ENCODE results near the gene STK31.
"Not testable (repeated sequence)": the region's sequence is repeated elsewhere in the genome, so short reads cannot be mapped to it uniquely, and the experiment has no call there.

Gene STK31

GRCh38 chr7:23713285-23714149, 3.5 kb downstream of the STK31 start:
- peak; percentile 87 for DNase-seq (ENCODE audit: low read depth)
- no peak for TF ChIP-seq CTCF (IDR thresholded peaks at IDR 0.05; ENCODE audit: low read depth, low read length, missing control alignments)

GRCh38 chr7:23714150-23714464, 4.1 kb downstream of the STK31 start:
- DNase-seq (ENCODE audit: low read depth), result no peak
- in situ Hi-C loops (cut with HindIII; ENCODE audit: low sequenced_read_pairs), result loop anchor here (10.0 to 25.0 kb wide), 2 partner anchors 139 to 452 kb away; no protein-coding TSS in a partner anchor
- H3K4me3 ChIP-seq (ENCODE audit: low read depth, low read length), result no peak overlapping the region
- no peak for TF ChIP-seq CTCF (IDR thresholded peaks at IDR 0.05; ENCODE audit: low read depth, low read length, missing control alignments)

More at GRCh38 chr7:23713285-23714149, 3.5 kb downstream of the STK31 start:
- in situ Hi-C loops (cut with HindIII; ENCODE audit: low sequenced_read_pairs), result loop anchor here (10.0 to 25.0 kb wide), 2 partner anchors 139 to 451 kb away; no protein-coding TSS in a partner anchor
- no peak overlapping the region for H3K4me3 ChIP-seq (ENCODE audit: low read depth, low read length)

- no peak for DNase-seq (ENCODE audit: low read depth)
- no peak for TF ChIP-seq CTCF (IDR thresholded peaks at IDR 0.05; ENCODE audit: low read depth, low read length, missing control alignments)
- in situ Hi-C loops (cut with HindIII; ENCODE audit: low sequenced_read_pairs), result loop anchor here (10.0 to 25.0 kb wide), 2 partner anchors 140 to 452 kb away; no protein-coding TSS in a partner anchor
- no peak overlapping the region for H3K4me3 ChIP-seq (ENCODE audit: low read depth, low read length)
Observed at GRCh38 chr7:23714579-23714978, 4.6 kb downstream of the STK31 start.

GRCh38 chr7:23715099-23715498, 5.1 kb downstream of the STK31 start:
- no peak for TF ChIP-seq CTCF (IDR thresholded peaks at IDR 0.05; ENCODE audit: low read depth, low read length, missing control alignments)
- in situ Hi-C loops (cut with HindIII; ENCODE audit: low sequenced_read_pairs), result loop anchor here (10.0 to 25.0 kb wide), 2 partner anchors 140 to 453 kb away; no protein-coding TSS in a partner anchor
- H3K4me3 ChIP-seq (ENCODE audit: low read depth, low read length), result no peak overlapping the region
- DNase-seq (ENCODE audit: low read depth), result no peak

GRCh38 chr7:23717788-23718187, 7.8 kb downstream of the STK31 start:
- no peak for DNase-seq (ENCODE audit: low read depth)
- H3K4me3 ChIP-seq (ENCODE audit: low read depth, low read length), result no peak overlapping the region
- in situ Hi-C loops (cut with HindIII; ENCODE audit: low sequenced_read_pairs), result loop anchor here (10.0 to 25.0 kb wide), 2 partner anchors 143 to 455 kb away; no protein-coding TSS in a partner anchor
- no peak for TF ChIP-seq CTCF (IDR thresholded peaks at IDR 0.05; ENCODE audit: low read depth, low read length, missing control alignments)

GRCh38 chr7:23721456-23721855, 11.4 kb downstream of the STK31 start:
- in situ Hi-C loops (cut with HindIII; ENCODE audit: low sequenced_read_pairs), result loop anchor here (25.0 kb wide), 1 partner anchor 459 kb away; no protein-coding TSS in a partner anchor
- no peak for TF ChIP-seq CTCF (IDR thresholded peaks at IDR 0.05; ENCODE audit: low read depth, low read length, missing control alignments)
- DNase-seq (ENCODE audit: low read depth), result no peak
- H3K4me3 ChIP-seq (ENCODE audit: low read depth, low read length), result no peak overlapping the region

GRCh38 chr7:23722587-23723216, 12.7 kb downstream of the STK31 start:
- not testable (repeated sequence) for H3K4me3 ChIP-seq (ENCODE audit: low read depth, low read length); DNase-seq (ENCODE audit: low read depth)
- in situ Hi-C loops (cut with HindIII; ENCODE audit: low sequenced_read_pairs), result loop anchor here (25.0 kb wide), 1 partner anchor 460 kb away; no protein-coding TSS in a partner anchor

GRCh38 chr7:23724113-23724512, 14.1 kb downstream of the STK31 start:
- in situ Hi-C loops (cut with HindIII; ENCODE audit: low sequenced_read_pairs), result loop anchor here (25.0 kb wide), 1 partner anchor 462 kb away; no protein-coding TSS in a partner anchor
- not testable (repeated sequence) for DNase-seq (ENCODE audit: low read depth); H3K4me3 ChIP-seq (ENCODE audit: low read depth, low read length)

All from astrocyte of the cerebellum (primary cell).